Stimulated activated memory B cell treated with anti-CD40 and anti-IgM and Interleukin-4, amounts not matched to agents 10 μg/mL and 1 μg/mL and 100 μg/mL, for 72 hours (primary cell): ENCODE data around the gene DLST.

Experiments used
- ATAC-seq: fragments of 150-1000 bp; cut with Tn5 transposase; 2 replicates; pipeline ENCODE4 v1.10.0; 2021
- H3K27ac Mint-ChIP-seq: one replicate; pipeline ENCODE4 v1.8.0; 2022; ENCODE audit warnings: mild to moderate bottlenecking, mixed read lengths
- H3K27me3 Mint-ChIP-seq: one replicate; pipeline ENCODE4 v1.8.0; 2022; ENCODE audit warnings: mixed read lengths
- H3K36me3 Mint-ChIP-seq: one replicate; pipeline ENCODE4 v1.8.0; 2022; ENCODE audit warnings: mixed read lengths
- H3K4me1 Mint-ChIP-seq: one replicate; pipeline ENCODE4 v1.8.0; 2022; ENCODE audit warnings: mixed read lengths
- H3K4me3 Mint-ChIP-seq: one replicate; pipeline ENCODE4 v1.8.0; 2022; ENCODE audit warnings: mild to moderate bottlenecking, moderate library complexity, mixed read lengths
- H3K9me3 Mint-ChIP-seq: one replicate; pipeline ENCODE4 v1.8.0; 2022; ENCODE audit warnings: mixed read lengths

The DLST gene

DNA sequence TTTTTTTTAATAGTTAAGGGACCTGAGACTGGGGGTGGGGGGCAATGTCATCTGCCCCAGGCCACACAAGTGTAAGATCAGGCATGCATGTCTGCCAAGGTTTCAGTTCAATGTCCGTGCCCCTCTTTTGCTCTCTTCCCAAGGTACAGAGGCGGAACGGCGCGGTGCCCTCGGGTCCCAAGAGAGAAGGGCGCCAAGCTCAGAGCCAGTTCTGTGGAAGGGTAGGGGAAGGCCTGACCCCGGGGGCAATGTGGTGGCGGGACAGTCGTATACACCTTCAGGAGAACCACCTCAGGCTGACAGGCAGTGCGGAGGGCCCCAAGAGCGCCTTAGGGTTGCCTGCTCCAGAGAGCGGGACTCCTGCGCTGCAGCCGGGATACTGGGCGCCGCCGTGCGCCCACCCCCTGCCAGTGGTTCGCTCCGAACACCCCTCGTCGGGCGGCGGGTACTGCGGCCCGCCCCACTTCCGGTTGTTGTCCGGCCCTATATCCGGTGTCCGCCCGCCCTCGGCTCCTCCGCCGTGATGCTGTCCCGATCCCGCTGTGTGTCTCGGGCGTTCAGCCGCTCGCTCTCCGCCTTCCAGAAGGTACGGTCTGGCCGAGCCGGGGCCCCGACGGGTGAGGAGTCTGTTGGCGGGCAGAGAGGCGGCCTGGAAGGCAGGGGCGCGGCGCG lies at the start of gene DLST:
DLST (plus strand) TSS at position 486 of the 672 bp plus-strand sequence; CDS start at position 524, 38 bp downstream.
- peaks cover 58% of the 10 kb centered on the region for H3K4me1 Mint-ChIP-seq
- H3K27me3 Mint-ChIP-seq = no peaks in the 10 kb centered on the region
- peaks cover 35% of the 10 kb centered on the region for H3K36me3 Mint-ChIP-seq
- peak within 1 kb of the TSS; percentile 91 for H3K27ac Mint-ChIP-seq
- no peaks in the 10 kb centered on the region for H3K9me3 Mint-ChIP-seq
- peak within 1 kb of the TSS; percentile 95 for H3K4me3 Mint-ChIP-seq
- ATAC-seq = peak; percentile 95

DNA sequence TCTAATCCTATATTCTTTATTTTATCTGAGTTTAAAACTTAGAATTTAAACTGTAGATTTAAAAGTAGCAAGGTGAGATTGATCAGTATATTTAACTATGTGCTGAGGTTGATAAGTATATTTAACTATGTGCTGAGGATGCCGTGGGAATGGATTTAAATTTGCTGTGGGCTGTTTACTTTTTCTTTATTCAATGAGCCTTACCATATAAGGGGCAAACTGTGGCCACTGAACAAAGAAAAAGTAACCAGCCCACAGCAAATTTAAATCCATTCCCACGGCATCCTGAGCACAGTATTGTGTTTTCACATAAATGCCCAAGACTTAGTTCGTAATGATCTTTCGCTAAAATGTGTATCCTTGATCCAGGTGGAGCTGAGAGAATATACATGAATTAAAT lies 48.9 kb upstream of the DLST start:
- Mint-ChIP-seq H3K27ac (no peak overlapping the region), H3K4me3 (no peak overlapping the region), H3K27me3 (no peaks in the 10 kb centered on the region), H3K9me3 (no peaks in the 10 kb centered on the region), H3K4me1 (peaks cover 37% of the 10 kb centered on the region), H3K36me3 (peaks cover 27% of the 10 kb centered on the region)
- no peak for ATAC-seq

- Mint-ChIP-seq H3K27ac (peak overlapping the region; percentile 83), H3K9me3 (no peaks in the 10 kb centered on the region), H3K4me3 (no peak overlapping the region), H3K4me1 (peaks cover 45% of the 10 kb centered on the region), H3K27me3 (no peaks in the 10 kb centered on the region), H3K36me3 (peaks cover 16% of the 10 kb centered on the region)
- ATAC-seq = no peak
Measured at GRCh38 chr14:74834692-74835392, 46.9 kb upstream of the DLST start.

DNA sequence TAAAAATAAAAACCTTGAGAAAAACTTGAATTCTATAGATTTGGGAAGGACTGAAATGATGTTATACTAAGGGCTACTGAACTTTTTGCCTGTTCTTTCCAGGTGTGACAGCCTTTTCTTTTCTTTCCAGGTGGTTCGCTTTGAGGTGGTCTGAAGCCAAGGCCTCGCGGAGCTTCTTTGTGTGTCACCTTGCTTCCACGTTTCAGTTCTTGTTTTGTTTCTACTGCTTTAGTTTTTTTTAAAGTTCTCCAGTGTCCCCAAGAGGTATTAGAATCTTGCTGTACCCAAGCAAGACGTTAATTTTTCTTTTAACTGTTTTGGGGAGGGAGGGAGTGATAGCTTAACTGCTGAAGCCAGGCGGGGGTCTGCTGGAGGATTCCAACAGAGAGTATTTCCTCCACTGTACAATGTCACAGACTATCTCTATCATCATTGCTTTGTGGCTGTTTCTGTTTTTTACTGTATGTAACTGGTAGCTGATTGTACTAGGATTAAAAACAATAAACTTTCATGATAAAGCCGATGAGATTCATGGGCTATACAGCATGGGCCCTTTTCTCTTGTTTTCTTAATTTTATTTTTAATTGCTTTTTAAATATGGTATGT lies 46.0 kb upstream of the DLST start:
- Mint-ChIP-seq H3K27ac (peak overlapping the region; percentile 83), H3K4me1 (peaks cover 54% of the 10 kb centered on the region), H3K4me3 (peak overlapping the region; percentile 25), H3K9me3 (no peaks in the 10 kb centered on the region), H3K36me3 (peaks cover 11% of the 10 kb centered on the region), H3K27me3 (no peaks in the 10 kb centered on the region)
- ATAC-seq = peak; percentile 62

DNA sequence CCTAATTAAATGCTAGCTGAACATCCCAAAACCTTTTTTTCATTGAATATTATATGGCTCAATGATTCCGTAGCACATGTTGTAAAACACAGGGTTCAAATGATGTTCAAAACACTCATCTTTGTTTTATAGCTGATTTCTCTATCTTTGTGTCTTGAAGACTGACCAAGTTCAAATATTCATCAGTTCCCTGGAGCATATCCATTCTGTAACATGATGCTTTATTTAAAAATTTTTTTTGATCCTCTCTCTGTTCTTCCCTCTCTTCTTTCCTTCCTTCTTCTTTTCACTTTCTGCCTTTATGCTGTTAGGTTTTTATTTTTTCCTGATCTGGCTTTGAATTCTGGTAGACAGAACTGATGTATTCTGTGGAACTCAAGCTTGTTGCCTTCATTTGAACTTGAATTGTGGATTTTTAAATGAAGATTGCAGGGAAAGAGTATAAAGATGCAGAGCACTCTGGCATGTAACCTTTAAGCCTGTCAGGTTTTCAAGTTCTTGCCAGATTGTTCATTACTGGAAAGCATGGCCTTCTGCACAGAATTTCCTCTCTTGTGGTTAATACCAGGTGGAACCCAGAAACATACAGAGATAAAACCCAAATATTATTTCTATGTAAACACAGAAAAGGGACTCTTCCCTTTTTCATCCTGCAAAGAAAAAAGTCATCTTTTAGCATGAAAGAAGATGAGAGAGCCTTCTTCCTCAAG lies 45.3 kb upstream of the DLST start:
- Mint-ChIP-seq H3K27ac (peak overlapping the region; percentile 83), H3K4me1 (peaks cover 60% of the 10 kb centered on the region), H3K9me3 (no peaks in the 10 kb centered on the region), H3K36me3 (peaks cover 11% of the 10 kb centered on the region), H3K27me3 (no peaks in the 10 kb centered on the region), H3K4me3 (peak overlapping the region; percentile 65)
- peak; percentile 46 for ATAC-seq

DNA sequence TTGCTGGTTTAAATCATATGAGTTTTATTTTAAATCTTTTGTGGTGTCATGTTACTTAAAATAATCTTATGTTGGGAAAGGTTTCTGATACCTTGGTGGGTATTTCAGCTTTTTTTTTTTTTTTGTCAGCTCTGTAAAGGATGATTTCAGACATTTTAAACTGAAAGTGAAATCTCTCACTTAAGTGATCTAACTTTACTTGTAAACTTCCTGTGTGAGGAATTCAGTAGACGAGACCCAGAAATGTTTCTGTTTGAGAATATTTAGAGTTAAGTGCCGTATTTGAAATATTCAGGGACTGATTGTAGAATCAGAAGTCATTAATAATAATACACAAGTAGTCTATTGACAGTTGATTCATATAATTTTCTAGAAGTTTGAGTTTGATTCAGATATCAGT lies 43.5 kb upstream of the DLST start:
- no peak for ATAC-seq
- Mint-ChIP-seq H3K27me3 (no peaks in the 10 kb centered on the region), H3K4me3 (no peak overlapping the region), H3K27ac (peak overlapping the region; percentile 83), H3K9me3 (no peaks in the 10 kb centered on the region), H3K4me1 (peaks cover 67% of the 10 kb centered on the region), H3K36me3 (peaks cover 11% of the 10 kb centered on the region)

GRCh38 chr14:74840603-74841030 lies 41.1 kb upstream of the DLST start:
- H3K27ac Mint-ChIP-seq = peak overlapping the region; percentile 83
- no peak overlapping the region for H3K4me3 Mint-ChIP-seq
- H3K36me3 Mint-ChIP-seq = peaks cover 6% of the 10 kb centered on the region
- peaks cover 52% of the 10 kb centered on the region for H3K4me1 Mint-ChIP-seq
- H3K27me3 Mint-ChIP-seq = no peaks in the 10 kb centered on the region
- ATAC-seq = peak; percentile 82
- no peaks in the 10 kb centered on the region for H3K9me3 Mint-ChIP-seq

DNA sequence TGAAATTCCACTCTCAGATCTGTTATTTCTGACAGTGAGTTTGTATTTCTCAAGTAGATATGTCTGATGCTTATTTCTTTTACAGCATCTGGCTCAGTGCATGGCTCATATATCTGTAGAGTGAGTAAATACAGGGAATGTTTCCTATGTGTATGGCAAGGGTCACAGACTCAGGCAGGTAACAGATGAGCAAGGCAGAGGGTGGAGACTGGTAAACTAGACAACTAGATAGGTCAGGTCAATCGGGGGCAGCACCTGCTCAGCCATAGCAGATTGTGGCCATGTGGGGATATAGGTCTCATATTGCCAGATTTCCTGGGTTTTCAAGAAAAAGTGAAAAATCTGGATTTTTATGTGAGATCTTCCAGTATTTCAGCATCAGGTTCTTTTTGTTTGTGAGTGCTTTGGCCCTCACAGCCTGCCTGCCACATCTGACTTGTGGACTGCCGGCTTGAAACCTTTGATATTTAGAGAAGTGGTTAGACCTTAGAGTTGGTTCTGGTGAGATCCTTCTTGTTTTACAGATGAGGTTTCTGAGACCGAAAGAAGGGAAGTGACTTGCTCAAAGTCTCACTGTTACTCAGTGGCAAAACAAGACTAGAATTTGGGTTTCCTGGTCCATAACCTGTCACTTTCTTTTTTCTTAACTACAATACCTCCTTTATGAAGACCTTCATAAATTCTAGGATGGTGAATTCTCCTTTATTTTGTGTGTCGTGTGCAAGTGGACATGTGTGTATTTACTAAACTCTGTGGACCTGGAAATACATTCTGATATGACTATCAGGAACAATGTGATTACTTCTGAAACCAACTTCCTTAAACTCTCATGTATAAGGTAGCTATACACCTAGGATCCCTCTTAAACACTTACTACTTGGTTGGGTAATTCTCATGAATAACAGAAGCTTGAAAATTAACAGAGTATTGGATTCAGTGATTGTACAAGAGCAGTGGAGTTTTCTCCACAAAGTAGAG lies 40.2 kb upstream of the DLST start:
- Mint-ChIP-seq H3K27me3 (no peaks in the 10 kb centered on the region), H3K9me3 (no peaks in the 10 kb centered on the region), H3K4me3 (peak overlapping the region; percentile 43), H3K4me1 (peaks cover 43% of the 10 kb centered on the region), H3K36me3 (peaks cover 2% of the 10 kb centered on the region), H3K27ac (peak overlapping the region; percentile 83)
- ATAC-seq = peak; percentile 93

DNA sequence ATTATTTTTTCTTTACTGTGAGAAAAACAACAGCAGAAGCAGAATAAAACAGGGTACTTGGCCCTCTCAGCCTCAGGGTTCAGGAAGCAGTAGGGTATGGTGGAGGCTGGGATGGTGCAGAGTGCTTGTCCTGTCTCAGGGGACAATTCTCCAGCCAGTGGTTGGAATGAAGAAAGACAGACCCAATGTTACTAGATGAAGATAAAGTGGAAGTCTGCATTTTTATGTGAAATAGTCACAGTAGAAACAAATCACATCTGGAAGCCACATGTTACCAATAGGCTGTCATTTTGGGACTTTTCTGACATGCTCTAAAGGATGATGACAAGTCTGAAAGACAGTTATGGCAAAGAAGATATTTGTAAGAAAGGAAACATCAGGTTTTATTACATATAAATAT lies 38.1 kb upstream of the DLST start:
- Mint-ChIP-seq H3K27me3 (no peaks in the 10 kb centered on the region), H3K9me3 (no peaks in the 10 kb centered on the region), H3K36me3 (no peaks in the 10 kb centered on the region), H3K4me3 (no peak overlapping the region), H3K4me1 (peaks cover 24% of the 10 kb centered on the region), H3K27ac (peak overlapping the region; percentile 8)
- ATAC-seq = no peak

- no peak for ATAC-seq
- Mint-ChIP-seq H3K36me3 (no peaks in the 10 kb centered on the region), H3K27me3 (no peaks in the 10 kb centered on the region), H3K4me3 (no peak overlapping the region), H3K27ac (no peak overlapping the region), H3K9me3 (no peaks in the 10 kb centered on the region), H3K4me1 (peaks cover 9% of the 10 kb centered on the region)
Measured at GRCh38 chr14:74846168-74846567, 35.5 kb upstream of the DLST start.

DNA sequence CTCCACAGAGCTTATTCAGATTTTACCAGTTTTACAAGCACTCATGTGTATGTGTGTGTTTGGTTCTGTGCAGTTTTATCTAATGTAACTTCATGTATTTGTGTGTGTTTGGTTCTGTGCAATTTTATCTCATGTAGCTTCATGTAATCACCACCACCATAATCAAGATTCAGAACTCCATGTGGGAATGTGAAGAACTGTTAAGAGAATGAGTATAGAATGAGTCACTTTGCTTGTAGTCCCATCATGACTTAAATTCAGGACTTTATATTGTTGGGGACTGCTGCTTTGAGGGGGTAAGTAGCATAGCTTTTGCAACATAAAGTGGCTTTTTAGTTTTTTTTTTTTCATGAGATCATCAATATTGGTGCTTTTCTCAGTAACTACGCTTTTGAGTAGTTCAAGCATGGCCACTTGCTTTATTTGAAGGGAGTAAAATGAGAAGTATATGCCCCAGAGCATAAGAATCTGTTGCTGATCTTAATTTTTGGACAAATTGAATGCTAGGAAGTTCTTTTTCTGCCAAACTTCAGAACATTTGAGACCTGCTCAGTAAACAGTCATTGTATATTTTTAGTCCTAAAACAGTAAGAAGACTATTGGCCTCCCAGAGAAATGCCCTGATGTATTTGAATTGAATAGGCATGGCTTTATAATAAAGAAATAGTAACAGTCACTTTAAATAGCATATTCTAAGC lies 34.6 kb upstream of the DLST start:
- H3K4me3 Mint-ChIP-seq = no peak overlapping the region
- no peaks in the 10 kb centered on the region for H3K27me3 Mint-ChIP-seq
- no peaks in the 10 kb centered on the region for H3K4me1 Mint-ChIP-seq
- no peak overlapping the region for H3K27ac Mint-ChIP-seq
- ATAC-seq = no peak
- H3K36me3 Mint-ChIP-seq = no peaks in the 10 kb centered on the region
- H3K9me3 Mint-ChIP-seq = no peaks in the 10 kb centered on the region

DNA sequence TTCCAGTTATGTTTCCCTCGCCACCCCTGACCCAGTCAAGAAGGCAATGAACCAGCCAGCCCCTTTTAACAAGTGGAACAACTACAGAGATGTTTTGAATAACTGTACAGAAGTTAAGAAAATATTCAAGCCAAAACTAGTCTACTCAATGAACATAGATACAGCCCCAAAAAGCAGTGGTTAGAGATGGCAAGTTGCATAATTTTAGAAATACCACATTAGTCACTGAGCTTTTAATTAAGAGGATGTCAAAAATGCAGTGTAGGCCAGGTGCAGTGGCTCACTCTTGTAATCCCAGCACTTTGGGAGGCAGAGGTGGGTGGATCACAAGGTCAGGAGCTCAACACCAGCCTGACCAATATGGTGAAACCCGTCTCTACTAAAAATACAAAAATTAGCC lies 32.9 kb upstream of the DLST start:
- no peaks in the 10 kb centered on the region for H3K9me3 Mint-ChIP-seq
- no peak overlapping the region for H3K27ac Mint-ChIP-seq
- peaks cover 12% of the 10 kb centered on the region for H3K4me1 Mint-ChIP-seq
- H3K36me3 Mint-ChIP-seq = no peaks in the 10 kb centered on the region
- H3K4me3 Mint-ChIP-seq = no peak overlapping the region
- ATAC-seq = no peak
- no peaks in the 10 kb centered on the region for H3K27me3 Mint-ChIP-seq

DNA sequence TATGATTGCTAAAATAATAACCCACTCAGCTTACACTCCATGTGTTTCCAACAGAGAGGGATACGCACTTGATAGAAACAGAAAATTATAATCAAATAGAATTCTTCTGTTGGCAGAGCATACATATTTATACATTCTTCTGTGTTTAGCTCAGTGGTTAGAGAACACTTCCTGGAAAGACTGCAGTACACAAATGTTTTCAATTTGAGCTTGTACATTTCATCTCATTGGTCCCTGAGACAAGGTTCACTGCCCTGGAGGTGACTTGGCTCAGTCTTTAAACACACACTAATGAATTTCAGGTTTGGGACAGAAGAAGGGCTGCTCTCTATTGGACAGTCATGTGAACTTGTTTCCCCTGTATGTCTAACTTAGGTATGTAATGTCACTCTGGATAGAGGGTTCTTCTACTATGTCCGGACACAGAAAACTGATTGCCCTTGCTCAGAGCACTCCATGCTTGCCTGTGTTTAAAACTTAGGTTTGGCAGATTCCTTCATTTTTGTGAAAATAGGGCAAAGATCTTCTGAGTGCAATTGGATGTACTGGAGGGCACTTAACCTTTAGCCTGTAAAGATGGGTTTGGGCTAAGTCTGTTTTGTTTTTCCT lies 28.7 kb upstream of the DLST start:
- Mint-ChIP-seq H3K36me3 (no peaks in the 10 kb centered on the region), H3K27ac (peak overlapping the region; percentile 44), H3K9me3 (no peaks in the 10 kb centered on the region), H3K27me3 (no peaks in the 10 kb centered on the region), H3K4me3 (no peak overlapping the region), H3K4me1 (peaks cover 23% of the 10 kb centered on the region)
- peak; percentile 39 for ATAC-seq
